ENCODE data around the gene UBP1.
"Not testable (repeated sequence)": the region's sequence is repeated elsewhere in the genome, so short reads cannot be mapped to it uniquely, and the experiment has no call there.

Gene UBP1

DNA sequence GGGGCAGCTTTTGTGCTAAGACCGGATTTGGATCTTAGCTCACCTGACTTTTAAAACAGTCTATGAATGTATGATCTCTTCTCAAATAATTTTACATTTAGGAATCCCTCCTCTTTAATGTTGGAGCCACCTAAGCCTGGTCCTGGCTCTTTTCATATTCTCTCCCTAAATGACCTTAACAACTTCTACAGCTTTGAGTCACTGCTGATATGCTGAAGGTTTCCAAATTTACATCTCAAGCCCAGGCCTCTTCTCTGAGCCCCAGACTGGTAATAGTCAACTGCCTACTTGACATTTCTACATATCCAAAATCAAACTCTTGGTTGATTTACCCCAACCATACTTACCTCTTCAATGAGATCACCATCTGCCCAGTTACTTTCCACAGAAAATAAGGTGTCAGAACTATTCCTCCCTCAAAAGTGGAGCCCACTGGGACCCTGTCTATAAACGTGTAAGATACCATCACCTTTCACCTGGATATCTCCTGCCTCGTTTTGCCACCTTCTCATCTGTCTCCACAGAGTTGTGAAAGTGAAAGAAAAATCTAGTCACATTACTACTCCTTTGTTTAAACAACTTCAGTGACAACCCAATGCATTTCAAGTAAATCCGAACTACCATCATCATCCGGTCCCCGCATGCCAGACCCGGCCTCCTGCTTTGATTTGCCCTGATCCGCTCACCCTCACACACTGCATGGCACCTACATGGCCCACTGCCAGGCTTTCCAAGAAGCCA, 48.8 kb downstream of the UBP1 start:
- DNase-seq (ENCODE audit: low spot score), result no peak

DNA sequence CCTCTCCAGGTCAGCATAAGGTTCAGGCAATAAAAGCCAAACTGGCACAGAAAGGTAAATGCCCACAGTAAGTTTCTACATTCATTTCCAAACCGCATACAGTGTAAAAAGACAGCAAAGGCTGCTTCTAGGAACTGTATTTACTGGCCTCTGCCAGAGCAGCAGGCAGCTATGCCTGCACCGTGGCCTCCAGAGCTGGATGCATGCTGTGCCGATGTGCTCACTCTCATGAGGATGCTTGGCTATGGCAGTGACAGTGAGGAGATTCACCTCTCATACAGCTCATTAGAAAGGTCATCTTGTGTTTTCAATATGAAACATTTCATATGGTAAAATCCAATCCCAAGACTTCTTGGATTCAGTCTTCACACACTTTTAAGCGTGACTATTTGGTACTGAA, 50.3 kb downstream of the UBP1 start:
- DNase-seq (ENCODE audit: low spot score), result no peak

DNA sequence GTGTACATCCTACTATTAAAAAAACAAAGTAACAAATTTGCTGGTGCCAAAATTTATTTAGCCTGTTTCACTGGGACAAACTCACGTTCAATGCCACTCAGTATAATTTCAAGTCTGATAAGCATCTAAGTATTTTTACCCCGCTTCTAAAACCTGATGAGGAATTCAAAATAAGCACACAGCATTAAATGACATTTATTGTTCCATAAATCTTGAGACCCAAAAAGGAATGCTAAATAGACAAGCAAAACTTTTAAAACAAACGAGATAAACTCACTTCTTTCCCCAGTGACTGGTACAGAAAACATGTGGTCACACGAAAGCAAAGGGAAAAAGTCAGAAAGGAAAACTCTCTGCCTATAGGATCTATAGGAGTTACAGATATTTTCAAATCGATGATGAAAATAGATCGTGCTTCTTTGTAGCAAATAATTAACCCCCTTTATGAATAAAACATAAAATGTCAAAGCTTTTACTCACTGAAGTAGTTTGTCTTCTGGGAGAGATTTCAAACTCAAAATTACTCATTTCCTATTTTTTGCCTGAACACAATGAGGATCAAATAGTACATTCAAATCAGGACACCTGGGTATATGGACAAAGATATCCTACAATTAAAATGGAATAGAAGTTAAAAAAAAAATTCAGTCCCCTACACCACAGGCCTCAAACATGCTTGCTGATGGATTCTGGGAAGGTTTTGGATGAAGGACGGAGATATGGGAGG, 51.7 kb downstream of the UBP1 start:
- no peak for DNase-seq (ENCODE audit: low spot score)

DNA sequence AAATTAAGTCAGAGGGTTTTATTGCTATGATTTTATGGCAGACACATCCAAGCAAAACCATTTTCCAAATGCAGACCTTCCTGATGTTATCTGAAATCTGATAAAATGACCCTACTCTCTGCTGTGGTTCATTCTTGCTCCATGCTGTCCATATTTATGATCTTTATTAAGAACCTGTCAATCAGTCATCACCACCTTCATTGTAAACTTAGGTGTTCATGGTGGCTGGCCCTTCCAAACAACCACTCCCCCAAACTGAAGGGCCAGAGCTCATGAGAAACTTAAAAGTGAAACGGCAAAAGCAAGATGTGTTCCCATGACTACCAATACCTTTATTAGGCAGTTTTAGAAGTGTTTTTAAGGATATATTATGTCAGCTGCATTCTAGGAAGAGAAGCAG, 53.6 kb downstream of the UBP1 start:
- DNase-seq (ENCODE audit: low spot score), result no peak

DNA sequence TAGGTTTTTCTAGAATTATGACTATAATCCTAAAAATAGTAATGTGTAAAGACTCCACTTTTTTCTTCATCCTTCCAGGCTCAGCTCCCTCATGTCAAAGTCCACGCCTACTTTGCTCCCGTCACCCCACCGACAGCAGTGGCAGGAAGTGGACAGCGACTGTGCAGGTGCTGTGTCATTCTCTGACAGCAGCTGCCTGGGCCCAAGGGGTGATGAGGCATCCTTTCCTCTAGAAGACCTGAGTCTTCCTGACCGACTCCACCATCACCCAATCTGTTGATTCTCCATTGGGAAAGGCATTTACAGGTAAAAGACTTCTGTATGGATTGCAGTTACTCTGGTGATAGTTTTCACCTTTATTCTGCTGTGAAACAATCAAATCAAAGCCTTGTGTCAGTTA, 54.8 kb downstream of the UBP1 start:
- no peak for DNase-seq (ENCODE audit: low spot score)

DNA sequence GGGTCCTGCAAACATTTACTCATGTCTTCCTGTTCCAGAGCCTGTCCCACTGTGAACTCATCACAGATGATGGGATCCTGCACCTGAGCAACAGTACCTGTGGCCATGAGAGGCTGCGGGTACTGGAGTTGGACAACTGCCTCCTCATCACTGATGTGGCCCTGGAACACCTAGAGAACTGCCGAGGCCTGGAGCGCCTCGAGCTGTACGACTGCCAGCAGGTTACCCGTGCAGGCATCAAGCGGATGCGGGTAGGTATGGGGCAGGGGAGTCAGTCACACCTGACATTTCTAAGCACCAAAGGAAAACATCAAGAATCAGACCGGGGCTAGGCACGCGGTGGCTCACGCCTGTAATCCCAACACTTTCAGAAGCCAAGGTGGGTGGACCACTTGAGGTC, 56.3 kb downstream of the UBP1 start:
- no peak for DNase-seq (ENCODE audit: low spot score)

DNA sequence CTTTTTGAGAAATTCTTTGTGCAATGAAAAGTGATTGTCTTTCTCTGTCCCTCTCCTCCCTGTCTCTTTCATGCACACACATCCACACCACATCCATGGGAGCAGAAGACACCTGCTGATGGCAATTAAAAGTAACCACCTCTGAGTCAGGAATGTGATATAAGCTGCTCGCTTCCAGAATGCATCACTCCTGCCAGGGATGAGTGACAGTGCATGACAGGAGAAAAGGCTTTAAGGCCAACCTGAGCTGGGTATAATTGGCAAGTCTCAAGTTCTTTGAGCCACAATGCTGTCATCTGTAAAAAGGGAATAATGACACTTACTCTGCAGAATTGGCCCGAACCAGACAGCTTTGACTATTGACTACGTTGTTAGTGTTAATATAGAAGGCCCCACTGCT, 59.6 kb downstream of the UBP1 start:
- DNase-seq (ENCODE audit: low spot score), result no peak

DNA sequence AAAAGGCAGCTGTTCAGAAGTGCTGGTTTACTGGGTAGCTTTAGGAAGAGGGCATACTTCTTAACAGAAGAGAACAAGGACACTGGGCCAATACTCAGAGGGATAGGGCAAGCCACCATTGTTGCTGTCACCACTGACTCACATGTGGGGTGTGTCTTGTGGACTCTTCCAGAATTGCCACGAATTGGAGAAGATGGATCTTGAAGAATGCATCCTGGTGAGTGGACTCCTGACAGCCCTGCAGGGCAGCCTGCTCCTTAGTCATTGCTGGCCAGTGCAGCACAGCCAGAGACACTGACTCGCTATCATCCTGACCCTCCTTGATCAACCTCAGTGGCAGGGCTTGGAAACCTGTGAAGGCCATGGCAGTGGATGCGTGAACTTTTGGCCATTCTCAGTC, 62.3 kb downstream of the UBP1 start:
- DNase-seq (ENCODE audit: low spot score), result no peak

DNA sequence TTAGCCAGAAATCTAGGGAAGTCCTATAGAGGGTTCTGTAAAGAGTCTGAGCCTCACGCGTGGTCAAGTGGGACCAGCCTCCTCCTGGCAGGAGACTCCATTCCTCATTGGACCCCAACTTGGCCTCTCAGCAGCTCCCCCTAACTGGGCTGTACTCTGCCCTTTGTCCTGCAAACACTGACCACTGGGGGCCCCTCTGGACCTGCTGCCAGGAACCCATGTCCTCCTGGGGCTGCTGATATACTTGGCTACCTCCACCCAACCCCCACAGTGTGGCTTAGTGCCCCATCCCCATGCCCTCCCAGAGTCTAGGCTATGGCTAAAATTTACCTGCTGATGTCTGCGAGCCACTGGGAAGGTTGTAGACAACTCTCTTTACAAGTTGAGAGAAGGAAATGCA, 62.7 kb downstream of the UBP1 start:
- no peak for DNase-seq (ENCODE audit: low spot score)

DNA sequence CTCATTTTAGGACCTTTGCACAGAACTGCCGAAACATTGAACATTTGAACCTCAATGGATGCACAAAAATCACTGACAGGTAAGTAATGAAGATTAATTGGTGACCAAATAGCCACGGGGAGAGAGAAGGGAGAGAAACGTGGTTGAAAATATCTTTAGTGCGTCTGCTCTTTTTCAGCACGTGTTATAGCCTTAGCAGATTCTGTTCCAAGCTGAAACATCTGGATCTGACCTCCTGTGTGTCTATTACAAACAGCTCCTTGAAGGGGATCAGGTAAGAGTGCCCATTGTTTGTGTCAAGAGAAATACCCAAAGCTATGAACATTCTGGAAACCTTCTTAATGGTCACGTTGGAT, 67.1 kb downstream of the UBP1 start:
- DNase-seq (ENCODE audit: low spot score), result no peak

DNA sequence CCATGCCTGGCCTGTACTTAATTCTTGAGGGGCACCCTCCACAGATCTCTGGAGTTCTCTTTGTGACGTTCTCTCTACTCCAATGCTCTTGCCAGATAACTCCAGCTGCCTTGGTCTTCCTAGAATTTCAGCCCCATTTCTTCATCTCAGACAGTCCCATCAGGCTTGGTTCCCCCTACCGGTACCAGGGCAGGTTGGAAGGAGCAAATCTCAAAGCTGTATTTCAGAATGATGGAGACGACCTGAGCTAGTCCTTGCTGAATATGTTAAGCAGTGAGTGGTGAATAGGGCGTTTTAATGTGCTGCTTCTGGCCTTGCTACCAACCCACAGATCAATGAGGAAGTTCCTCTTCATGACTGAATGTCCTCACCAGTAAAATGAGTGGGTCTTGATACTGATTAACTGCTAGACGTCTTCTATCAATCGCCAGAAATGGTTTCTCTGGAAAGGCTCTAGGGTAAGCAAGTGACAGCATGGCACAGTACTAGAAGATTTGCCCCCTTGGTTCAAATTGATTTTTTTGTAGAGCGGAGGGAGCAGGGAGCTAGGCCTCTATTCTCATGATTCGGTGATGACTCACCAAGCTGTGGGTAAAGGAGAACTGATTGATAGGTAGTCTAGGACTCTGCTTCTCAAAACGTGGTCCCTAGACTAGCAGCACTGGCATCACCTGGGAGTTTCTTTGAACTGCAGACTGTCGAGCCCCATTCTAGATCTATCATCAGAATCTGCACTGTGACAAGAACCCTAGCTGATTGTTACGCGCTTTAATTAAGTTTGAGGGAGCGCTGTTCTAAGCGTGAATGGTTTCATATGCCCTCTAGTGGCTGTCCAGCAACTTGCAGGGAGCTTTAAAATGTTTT, 67.8 kb downstream of the UBP1 start:
- no peak for DNase-seq (ENCODE audit: low spot score)

DNA sequence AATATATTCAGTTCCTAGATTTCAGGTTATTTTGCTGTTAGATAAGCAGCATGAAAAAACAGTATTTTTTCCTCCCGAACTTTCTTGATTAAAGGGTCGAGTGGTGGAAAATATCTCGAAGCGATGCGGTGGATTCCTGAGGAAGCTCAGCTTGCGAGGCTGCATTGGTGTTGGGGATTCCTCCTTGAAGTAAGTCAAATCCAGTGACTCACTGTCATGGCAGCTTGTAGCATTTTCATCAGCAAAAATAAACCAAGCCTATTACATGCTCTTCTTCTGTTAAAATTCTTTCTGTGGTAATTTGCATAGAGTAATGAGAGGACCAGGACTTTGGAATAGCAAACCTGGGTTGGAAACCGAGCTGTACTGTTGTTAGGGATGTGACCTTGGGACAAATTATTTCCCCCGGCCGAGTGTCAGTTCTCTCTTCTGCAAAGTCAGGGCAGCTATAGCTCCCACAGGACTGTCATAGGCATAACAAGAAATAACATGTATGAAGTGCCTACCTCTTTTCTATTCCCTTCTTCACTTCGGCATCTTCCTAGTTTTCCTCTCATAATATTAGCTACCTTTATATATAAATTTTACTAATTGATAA, 75.6 kb downstream of the UBP1 start:
- no peak for DNase-seq (ENCODE audit: low spot score)

DNA sequence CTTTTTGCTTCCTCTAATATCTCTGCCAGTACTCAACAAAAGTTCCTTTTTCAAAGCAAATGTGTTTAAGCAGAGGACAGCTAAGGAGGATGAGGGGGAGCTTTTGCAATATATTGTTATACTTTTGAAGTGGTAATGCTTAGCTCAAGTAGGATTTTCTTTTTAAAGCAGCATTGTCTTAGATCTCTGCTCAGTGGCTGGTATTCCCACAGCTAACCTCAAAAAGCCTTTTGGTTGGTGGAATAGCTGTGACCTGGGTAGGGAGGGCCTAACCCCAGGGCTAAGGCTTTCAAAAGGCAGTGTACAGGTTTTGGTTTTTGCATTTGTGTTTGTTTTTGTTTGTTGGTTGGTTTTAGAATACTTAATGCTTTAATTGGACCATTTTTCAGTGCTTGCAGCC, 76.1 kb downstream of the UBP1 start:
- DNase-seq (ENCODE audit: low spot score), result no peak

DNA sequence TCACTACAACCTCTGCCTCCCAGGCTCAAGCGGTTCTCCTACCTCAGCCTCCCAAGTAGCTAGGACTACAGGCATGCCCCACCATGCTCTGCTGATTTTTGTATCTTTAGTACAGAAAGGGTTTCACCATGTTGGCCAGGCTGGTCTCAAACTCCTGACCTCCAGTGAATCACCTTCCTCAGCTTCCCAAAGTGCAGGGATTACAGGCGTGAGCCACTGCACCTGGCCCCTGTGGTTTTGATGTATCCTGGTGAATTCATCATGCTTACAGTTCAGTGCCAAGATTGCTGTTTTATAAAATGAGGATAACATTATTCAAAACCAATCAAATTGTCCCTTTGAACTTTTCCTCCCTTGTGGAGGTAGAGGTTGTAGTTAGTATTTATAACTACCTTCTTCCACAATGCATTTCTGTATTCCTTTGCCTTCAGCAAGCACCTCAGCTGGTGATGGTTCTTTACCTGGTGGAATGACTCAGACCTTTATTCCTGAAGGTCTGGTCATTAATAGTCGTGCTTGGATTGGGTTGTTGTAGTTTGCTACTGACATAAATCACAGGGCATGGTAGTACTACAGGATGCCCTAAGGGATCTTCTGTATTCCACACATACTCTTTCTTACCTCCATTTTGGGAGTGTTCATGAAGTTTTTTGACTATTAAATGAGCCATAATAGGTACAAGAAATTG, 76.9 kb downstream of the UBP1 start:
- DNase-seq (ENCODE audit: low spot score), result no peak

DNA sequence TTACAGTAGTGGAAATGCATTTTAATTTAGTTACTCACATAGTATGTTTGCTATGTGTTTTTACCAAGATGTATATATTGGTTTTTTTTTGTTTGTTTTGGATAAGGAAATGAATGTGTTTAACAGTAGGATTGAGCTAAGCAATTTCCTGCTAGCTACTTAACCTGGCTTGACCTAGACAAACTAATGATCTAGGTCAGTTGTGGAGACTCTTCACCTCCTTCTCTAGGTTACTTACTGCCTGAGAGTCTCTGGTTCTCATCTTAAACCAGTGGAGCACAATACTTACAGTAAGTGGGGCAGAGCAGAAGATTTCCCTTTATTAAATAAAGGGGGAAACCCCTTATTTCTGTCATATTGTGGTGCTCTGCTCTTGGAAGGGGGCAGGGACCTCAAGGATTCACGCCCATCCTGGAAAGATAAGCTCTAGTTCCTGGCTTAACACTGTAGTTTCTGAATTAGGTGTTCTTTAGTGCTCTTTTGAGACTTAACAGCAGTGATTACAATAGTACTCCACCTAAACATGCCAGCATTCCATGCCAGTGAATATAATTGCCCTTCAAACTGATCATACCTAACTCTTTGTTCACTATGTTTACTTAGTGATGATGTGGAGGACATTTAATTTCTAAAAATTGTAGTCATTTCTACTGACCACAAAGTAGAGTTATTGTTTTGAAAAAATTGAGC, 79.9 kb downstream of the UBP1 start:
- no peak for DNase-seq (ENCODE audit: low spot score)

DNA sequence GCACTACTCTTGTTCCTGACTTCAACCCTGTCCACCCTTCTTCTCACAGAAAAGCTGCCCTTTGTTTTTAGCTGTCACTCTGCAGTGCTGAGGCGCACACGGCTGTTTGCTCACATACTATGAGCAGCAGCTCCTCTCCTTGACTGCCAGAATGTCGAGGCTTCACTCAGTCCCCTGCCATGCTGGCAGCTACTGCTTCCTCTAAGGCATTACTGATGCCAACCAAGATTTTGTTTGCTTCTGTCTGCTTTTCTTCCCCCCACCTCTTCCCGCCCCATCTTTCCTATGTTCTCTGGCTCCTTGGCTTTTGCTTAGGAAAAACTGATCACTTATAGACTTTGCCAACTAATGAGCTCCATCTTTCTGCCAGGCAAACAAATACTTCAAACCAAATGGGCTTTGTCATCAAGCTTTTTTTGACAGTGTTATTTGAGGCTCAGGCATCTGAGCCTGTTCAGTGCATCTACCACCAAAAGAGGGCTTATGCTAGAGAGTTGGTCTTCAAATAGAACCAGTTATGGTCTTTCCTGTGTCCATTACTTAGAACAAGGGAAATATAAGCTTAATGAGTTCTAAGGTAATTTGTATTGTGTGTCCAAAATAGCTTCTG, 81.9 kb downstream of the UBP1 start:
- DNase-seq (ENCODE audit: low spot score), result no peak

DNA sequence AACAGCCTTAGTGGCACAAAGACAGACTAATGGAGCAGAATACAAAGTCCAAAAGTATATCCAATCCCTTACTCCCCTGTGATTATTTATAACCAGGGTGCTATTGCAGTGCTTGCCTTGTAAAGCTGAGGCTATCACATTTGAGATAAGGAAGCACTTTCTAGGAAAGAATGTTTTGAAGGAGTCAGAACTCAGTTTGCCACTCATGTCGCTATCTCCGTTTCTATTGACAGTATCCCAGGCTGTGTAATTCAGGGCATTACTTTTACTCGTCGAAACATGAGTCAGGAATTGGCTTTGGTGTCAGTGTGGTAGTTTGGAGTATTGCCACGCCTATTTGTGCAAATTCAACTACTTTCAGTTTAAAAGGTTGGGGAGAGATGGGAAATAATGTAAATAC, 84.6 kb downstream of the UBP1 start:
- DNase-seq (ENCODE audit: low spot score), result no peak

DNA sequence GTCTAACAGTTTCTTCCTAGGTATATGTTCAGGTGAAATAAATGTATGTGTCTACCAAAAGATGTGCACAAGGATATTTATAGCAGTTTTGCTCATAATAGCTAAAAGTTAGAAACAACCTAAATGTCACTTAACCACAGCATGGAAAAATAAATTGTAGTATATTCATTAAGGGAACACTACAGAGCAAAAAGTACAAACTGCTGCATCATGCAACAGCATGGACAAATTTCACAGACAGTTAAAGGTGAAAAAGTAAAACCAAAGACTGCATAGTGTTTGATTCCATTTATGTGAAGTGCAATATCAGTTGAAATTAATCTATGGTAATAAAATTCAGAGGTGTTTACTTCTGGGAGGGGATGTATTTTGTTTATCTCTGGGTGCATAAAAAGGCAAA, 100.4 kb downstream of the UBP1 start:
- no peak for DNase-seq (ENCODE audit: low spot score)

DNA sequence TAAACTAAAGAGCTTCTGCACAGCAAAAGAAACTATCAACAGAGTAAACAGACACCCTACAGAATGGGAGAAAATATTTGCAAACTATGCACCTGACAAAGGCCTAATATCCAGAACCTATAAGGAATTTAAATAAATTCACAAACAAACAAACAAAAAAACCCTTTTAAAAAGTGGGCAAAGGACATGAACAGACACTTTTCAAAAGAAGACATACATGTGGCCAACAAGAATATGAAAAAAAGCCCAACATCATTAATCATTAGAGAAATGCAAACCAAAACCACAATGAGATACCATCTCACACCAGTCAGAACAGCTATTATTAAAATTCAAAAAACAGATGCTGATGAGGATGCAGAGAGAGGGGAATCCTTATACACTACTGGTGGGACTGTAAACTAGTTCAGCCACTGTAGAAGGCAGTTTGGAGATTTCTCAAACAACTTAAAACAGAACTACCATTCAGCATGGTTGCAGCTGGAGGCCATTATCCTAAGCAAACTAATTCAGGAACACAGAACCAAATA, 101.2 kb downstream of the UBP1 start:
- not testable (repeated sequence) for DNase-seq (ENCODE audit: low spot score)
